Measurements from ENCODE around the gene LGALS4.

DNA sequence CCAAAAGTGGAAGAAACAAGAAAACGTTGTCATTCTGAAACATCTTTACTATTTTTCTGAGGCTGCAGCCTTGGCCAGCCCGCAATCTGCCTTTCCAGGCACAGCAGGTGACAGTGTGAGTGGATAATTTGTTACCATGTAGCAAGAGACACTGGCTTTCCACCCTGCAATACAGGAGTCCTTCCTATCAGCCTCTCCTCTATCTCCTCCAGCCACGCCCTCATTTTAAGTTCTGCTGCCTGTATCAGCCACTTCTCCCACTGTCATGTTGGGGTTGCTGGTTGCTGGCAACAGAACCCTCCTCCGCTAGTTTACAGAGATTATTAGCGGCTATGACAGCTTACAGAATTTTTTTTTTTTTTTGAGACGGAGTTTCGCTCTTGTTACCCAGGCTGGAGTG is 31.7 kb downstream of the LGALS4 start:
- TF ChIP-seq SP1 (IDR thresholded peaks at IDR 0.05) (no peak), TARDBP (IDR thresholded peaks at IDR 0.05) (no peak), FOXM1 (IDR thresholded peaks at IDR 0.05; ENCODE audit: borderline replicate concordance) (no peak), SUZ12 (IDR thresholded peaks at IDR 0.05) (no peak), L3MBTL2 (conservative IDR thresholded peaks at IDR 0.05) (no peak), FOXK2 (IDR thresholded peaks at IDR 0.05) (no peak), HDGF (IDR thresholded peaks at IDR 0.05; ENCODE audit: borderline replicate concordance) (no peak), NFRKB (IDR thresholded peaks at IDR 0.05) (no peak), ELF4 (IDR thresholded peaks at IDR 0.05) (no peak)
- TF ChIP-seq, protein P1, sequence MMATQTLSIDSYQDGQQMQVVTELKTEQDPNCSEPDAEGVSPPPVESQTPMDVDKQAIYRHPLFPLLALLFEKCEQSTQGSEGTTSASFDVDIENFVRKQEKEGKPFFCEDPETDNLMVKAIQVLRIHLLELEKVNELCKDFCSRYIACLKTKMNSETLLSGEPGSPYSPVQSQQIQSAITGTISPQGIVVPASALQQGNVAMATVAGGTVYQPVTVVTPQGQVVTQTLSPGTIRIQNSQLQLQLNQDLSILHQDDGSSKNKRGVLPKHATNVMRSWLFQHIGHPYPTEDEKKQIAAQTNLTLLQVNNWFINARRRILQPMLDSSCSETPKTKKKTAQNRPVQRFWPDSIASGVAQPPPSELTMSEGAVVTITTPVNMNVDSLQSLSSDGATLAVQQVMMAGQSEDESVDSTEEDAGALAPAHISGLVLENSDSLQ (IDR thresholded peaks at IDR 0.05) = no peak
